ENCODE measurements around the gene DDC.
"Not testable (repeated sequence)": the region's sequence is repeated elsewhere in the genome, so short reads cannot be mapped to it uniquely, and the experiment has no call there.

DDC gene

GRCh38 chr7:50529093-50529862 is 35.9 kb downstream of the DDC start:
- Histone ChIP-seq H3K27me3 (ENCODE audit: control insufficient read depth, insufficient read depth, low read length) (no peaks in the 10 kb centered on the region), H3K9me3 (ENCODE audit: control insufficient read depth, low read length) (no peaks in the 10 kb centered on the region), H2AFZ (no peak overlapping the region), H3K4me3 (ENCODE audit: low read depth, low read length) (no peak overlapping the region), H3K36me3 (ENCODE audit: control insufficient read depth, insufficient read depth, low read length) (no peaks in the 10 kb centered on the region), H3K27ac (no peak overlapping the region), H3K4me2 (ENCODE audit: low read length) (no peak overlapping the region), H3K4me1 (peaks cover 8% of the 10 kb centered on the region), H3K9ac (no peak overlapping the region), H3K79me2 (no peaks in the 10 kb centered on the region)
- TF ChIP-seq CTCF (IDR thresholded peaks at IDR 0.05) = no peak

DNA sequence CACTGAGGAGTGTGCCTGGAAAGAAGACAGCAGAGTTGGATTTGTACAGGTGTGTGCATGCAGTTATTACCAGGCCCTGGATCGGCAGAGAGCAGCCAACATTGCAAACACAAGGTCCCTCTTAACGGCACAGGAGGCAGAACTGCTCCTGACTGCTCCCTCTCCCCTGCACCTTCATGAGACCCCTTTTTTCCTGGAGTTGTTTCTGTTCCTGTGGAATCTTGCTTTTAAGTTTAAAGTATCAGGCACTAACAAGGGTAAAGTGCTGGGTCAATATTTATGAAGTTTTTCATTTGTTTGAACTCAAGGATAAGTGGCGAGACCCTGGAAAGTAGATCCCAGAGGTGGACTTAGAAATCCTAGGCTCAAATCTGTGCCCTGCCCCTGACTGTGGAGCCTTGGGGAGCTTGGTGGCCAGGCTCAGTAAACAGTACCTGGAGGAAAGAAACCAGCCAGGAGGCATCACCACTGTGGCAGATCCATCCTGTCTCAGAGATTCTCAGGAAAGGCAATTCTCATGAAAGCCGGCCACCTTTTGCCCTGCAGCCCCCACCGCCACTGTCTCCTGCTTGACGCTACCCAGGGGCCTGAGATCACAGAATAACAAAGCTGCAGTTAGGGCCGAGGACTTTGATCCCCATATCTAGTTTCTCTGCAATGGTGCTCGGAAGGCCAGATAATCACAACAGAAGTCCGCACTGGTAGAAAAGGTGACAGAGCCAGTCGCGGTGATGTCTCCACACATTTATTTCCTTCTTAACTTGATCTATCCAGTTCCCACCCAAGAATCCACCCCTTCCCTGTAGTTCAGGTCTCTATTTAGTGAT is 36.7 kb downstream of the DDC start:
- no peak overlapping the region for H3K4me2 ChIP-seq (ENCODE audit: low read length)
- H3K4me1 ChIP-seq = peaks cover 8% of the 10 kb centered on the region
- TF ChIP-seq CTCF (IDR thresholded peaks at IDR 0.05) = no peak
- no peaks in the 10 kb centered on the region for H3K9me3 ChIP-seq (ENCODE audit: control insufficient read depth, low read length)
- no peaks in the 10 kb centered on the region for H3K36me3 ChIP-seq (ENCODE audit: control insufficient read depth, insufficient read depth, low read length)
- H3K4me3 ChIP-seq (ENCODE audit: low read depth, low read length) = no peak overlapping the region
- no peaks in the 10 kb centered on the region for H3K79me2 ChIP-seq
- no peak overlapping the region for H3K9ac ChIP-seq
- H3K27ac ChIP-seq = no peak overlapping the region
- H2AFZ ChIP-seq = no peak overlapping the region
- H3K27me3 ChIP-seq (ENCODE audit: control insufficient read depth, insufficient read depth, low read length) = no peaks in the 10 kb centered on the region

DNA sequence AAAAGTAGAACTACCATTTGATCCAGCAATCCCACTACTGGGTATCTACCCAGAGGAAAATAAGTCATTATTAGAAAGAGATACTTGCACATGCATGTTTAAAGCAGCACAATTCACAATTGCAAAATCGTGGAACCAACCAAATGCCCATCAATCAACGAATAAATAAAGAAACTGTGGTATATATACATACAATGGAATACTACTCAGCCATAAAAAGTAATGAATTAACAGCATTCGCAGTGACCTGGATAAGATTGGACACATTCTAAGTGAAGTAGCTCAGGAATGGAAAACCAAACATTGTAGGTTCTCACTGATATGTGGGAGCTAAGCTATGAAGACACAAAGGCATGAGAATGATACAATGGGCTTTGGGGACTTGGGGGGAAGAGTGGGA is 45.9 kb downstream of the DDC start:
- not testable (repeated sequence) for H3K27ac ChIP-seq; H3K9ac ChIP-seq; H3K27me3 ChIP-seq (ENCODE audit: control insufficient read depth, insufficient read depth, low read length); H3K4me3 ChIP-seq (ENCODE audit: low read depth, low read length); H2AFZ ChIP-seq; H3K36me3 ChIP-seq (ENCODE audit: control insufficient read depth, insufficient read depth, low read length); H3K9me3 ChIP-seq (ENCODE audit: control insufficient read depth, low read length); H3K79me2 ChIP-seq; H3K4me1 ChIP-seq; H3K4me2 ChIP-seq (ENCODE audit: low read length)

- no peaks in the 10 kb centered on the region for H3K36me3 ChIP-seq (ENCODE audit: control insufficient read depth, insufficient read depth, low read length)
- TF ChIP-seq CTCF (IDR thresholded peaks at IDR 0.05) = no peak
- no peaks in the 10 kb centered on the region for H3K27me3 ChIP-seq (ENCODE audit: control insufficient read depth, insufficient read depth, low read length)
- H3K27ac ChIP-seq = no peak overlapping the region
- H3K9ac ChIP-seq = no peak overlapping the region
- H3K79me2 ChIP-seq = no peaks in the 10 kb centered on the region
- H3K4me1 ChIP-seq = peaks cover 4% of the 10 kb centered on the region
- no peak overlapping the region for H3K4me2 ChIP-seq (ENCODE audit: low read length)
- H2AFZ ChIP-seq = no peak overlapping the region
- H3K9me3 ChIP-seq (ENCODE audit: control insufficient read depth, low read length) = no peaks in the 10 kb centered on the region
- H3K4me3 ChIP-seq (ENCODE audit: low read depth, low read length) = no peak overlapping the region
These were observed 51.9 kb downstream of the DDC start for GRCh38 chr7:50513166-50513871.

GRCh38 chr7:50512384-50512783 is 52.8 kb downstream of the DDC start:
- H3K36me3 ChIP-seq (ENCODE audit: control insufficient read depth, insufficient read depth, low read length) = no peaks in the 10 kb centered on the region
- TF ChIP-seq CTCF (IDR thresholded peaks at IDR 0.05) = no peak
- H3K79me2 ChIP-seq = no peaks in the 10 kb centered on the region
- no peaks in the 10 kb centered on the region for H3K9me3 ChIP-seq (ENCODE audit: control insufficient read depth, low read length)
- no peak overlapping the region for H3K9ac ChIP-seq
- H3K4me1 ChIP-seq = peaks cover 10% of the 10 kb centered on the region
- H3K4me2 ChIP-seq (ENCODE audit: low read length) = no peak overlapping the region
- no peak overlapping the region for H3K27ac ChIP-seq
- no peak overlapping the region for H3K4me3 ChIP-seq (ENCODE audit: low read depth, low read length)
- no peak overlapping the region for H2AFZ ChIP-seq
- H3K27me3 ChIP-seq (ENCODE audit: control insufficient read depth, insufficient read depth, low read length) = no peaks in the 10 kb centered on the region
